ENCODE data around the gene DUSP18. TPM values are rescaled to one million over a fixed set of nuclear protein-coding genes. Genes with fewer than 3 reads are reported as not detected.
A peak's percentile ranks its signal among the peaks of the same experiment; 100 is the strongest.

Gene DUSP18
- total RNA-seq, 5 donors from 2014 or later (not counting 1 experiment from before 2014, with no cell fraction given), result 9.4 to 19.4 (median 18.8) TPM

- Mint-ChIP-seq H3K27ac (no peak overlapping the region), H3K4me3 (no peak overlapping the region), H3K27me3 (no peaks in the 10 kb centered on the region), H3K9me3 (no peaks in the 10 kb centered on the region), H3K36me3 (no peaks in the 10 kb centered on the region), H3K4me1 (peaks cover 13 to 20% (median 14%) of the 10 kb centered on the region in 3 donors)
- 83% methylated on average over 1 of the region's 3 CpGs for WGBS (ENCODE audit: insufficient coverage)
- Histone ChIP-seq H3K9me3 (no peaks in the 10 kb centered on the region), H3K27ac (ENCODE audit: low read length) (no peak overlapping the region), H3K36me3 (ENCODE audit: control insufficient read depth in 2 of 2, extremely low read depth in 1 of 2, insufficient read depth in 1 of 2, low read length in 1 of 2) (no peaks in the 10 kb centered on the region), H3K27me3 (replicated peaks in 1 of 2; ENCODE audit: control insufficient read depth in 2 of 2, extremely low read depth in 1 of 2, insufficient read depth in 2 of 2, low read length in 1 of 2) (peaks cover 4 to 5% of the 10 kb centered on the region in 2 experiments), H3K4me3 (ENCODE audit: control insufficient read depth in 1 of 2, extremely low read depth in 1 of 2, low read length in 1 of 2) (no peak overlapping the region), H3K4me1 (ENCODE audit: control insufficient read depth in 1 of 2, extremely low read depth in 1 of 2, insufficient read depth in 2 of 2, low read length in 2 of 2) (peaks cover 6 to 22% of the 10 kb centered on the region in 2 experiments)
- no peak for ATAC-seq (replicated peaks in 1 of 4)
- DNase-seq, result no peak
- CTCF ChIA-PET, result interaction anchor here in 1 of 2 donors (0.6 kb wide), 1 partner anchor 72 kb away, joined by 3 read pairs; no protein-coding TSS in a partner anchor
- POLR2A ChIA-PET, result no interaction called here
Observed at GRCh38 chr22:30671071-30671470, 3.4 kb upstream of the DUSP18 start.

DNA sequence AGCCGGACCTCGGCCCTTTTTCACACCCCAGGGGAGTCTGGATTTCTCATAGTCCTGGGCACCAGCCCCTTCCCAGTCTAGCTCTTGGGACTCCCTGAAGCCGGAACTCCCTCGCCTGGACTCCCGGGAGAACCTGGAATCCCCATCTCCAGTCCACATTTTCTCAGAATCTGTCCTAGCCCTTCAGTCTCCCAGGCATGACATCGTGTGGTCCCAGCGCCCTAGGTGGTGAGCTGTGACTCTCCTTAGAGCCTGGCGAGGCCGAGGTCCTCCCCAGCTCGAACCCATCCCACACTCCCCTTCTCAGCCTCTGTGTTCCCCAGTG lies 673 bp upstream of the DUSP18 start:
- Mint-ChIP-seq H3K27me3 (no peaks in the 10 kb centered on the region), H3K9me3 (no peaks in the 10 kb centered on the region), H3K4me3 (peak overlapping the region; percentile 83 to 97 (median 94)), H3K27ac (peak overlapping the region in 1 of 2 donors; percentile 44), H3K36me3 (peaks cover 8% of the 10 kb centered on the region), H3K4me1 (peaks cover 25 to 34% (median 27%) of the 10 kb centered on the region in 3 donors)
- H3K4me1 ChIP-seq (ENCODE audit: control insufficient read depth in 1 of 2, extremely low read depth in 1 of 2, insufficient read depth in 2 of 2, low read length in 2 of 2), result peaks cover 6 to 24% of the 10 kb centered on the region in 2 experiments
- H3K4me3 ChIP-seq (ENCODE audit: control insufficient read depth in 1 of 2, extremely low read depth in 1 of 2, low read length in 1 of 2), result peak overlapping the region; percentile 67 to 89
- ChIA-PET CTCF (interaction anchor here in 1 of 2 donors (0.8 kb wide), 1 partner anchor 34 kb away, joined by 4 read pairs; no protein-coding TSS in a partner anchor), POLR2A (no interaction called here)
- peaks cover 0 to 9% of the 10 kb centered on the region in 2 donors for H3K36me3 ChIP-seq (ENCODE audit: control insufficient read depth in 2 of 2, extremely low read depth in 1 of 2, insufficient read depth in 1 of 2, low read length in 1 of 2)
- no peak overlapping the region for H3K27ac ChIP-seq (ENCODE audit: low read length)
- DNase-seq (peak in 1 of 35 experiments; percentile 2), ATAC-seq (replicated peaks in 1 of 4) (no peak)
- no peaks in the 10 kb centered on the region for H3K9me3 ChIP-seq
- H3K27me3 ChIP-seq (replicated peaks in 1 of 2; ENCODE audit: control insufficient read depth in 2 of 2, extremely low read depth in 1 of 2, insufficient read depth in 2 of 2, low read length in 1 of 2), result peaks cover 4 to 5% of the 10 kb centered on the region in 2 experiments
- WGBS (ENCODE audit: insufficient coverage), result 52% methylated on average over 10 of the region's 10 CpGs

DNA sequence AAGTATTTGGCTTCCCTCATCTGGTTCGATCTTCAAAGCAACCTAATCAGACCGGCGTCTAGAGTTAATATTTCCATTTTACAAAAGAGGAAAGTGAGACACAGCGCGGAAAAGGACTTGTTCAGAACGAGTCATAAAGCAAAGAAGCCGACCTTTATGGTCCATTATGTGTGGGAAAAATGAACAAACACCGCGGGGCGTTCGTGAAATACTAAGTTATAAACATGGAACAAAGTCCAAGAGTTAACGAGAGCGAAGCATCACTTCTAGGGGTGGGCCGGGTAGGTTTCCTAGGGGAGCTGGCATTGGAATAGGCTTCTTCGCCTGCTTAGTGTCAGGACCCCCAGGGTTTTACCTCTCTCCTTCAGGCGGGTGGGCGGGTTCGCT lies 575 bp downstream of the DUSP18 start:
- Mint-ChIP-seq H3K9me3 (no peaks in the 10 kb centered on the region), H3K4me1 (peaks cover 26 to 34% (median 29%) of the 10 kb centered on the region in 3 donors), H3K36me3 (peaks cover 17% of the 10 kb centered on the region), H3K27ac (peak overlapping the region; percentile 83 to 89), H3K27me3 (no peaks in the 10 kb centered on the region), H3K4me3 (peak overlapping the region; percentile 83 to 97 (median 94))
- DNase-seq, result peak in 1 of 35 experiments; percentile 31
- Histone ChIP-seq H3K27ac (ENCODE audit: low read length) (peak overlapping the region; percentile 27), H3K4me3 (ENCODE audit: control insufficient read depth in 1 of 2, extremely low read depth in 1 of 2, low read length in 1 of 2) (peak overlapping the region; percentile 83 to 89), H3K36me3 (ENCODE audit: control insufficient read depth in 2 of 2, extremely low read depth in 1 of 2, insufficient read depth in 1 of 2, low read length in 1 of 2) (peaks cover 0 to 21% of the 10 kb centered on the region in 2 donors), H3K9me3 (no peaks in the 10 kb centered on the region), H3K27me3 (replicated peaks in 1 of 2; ENCODE audit: control insufficient read depth in 2 of 2, extremely low read depth in 1 of 2, insufficient read depth in 2 of 2, low read length in 1 of 2) (peaks cover 4 to 5% of the 10 kb centered on the region in 2 experiments), H3K4me1 (ENCODE audit: control insufficient read depth in 1 of 2, extremely low read depth in 1 of 2, insufficient read depth in 2 of 2, low read length in 2 of 2) (peaks cover 6 to 24% of the 10 kb centered on the region in 2 experiments)
- ChIA-PET CTCF (interaction anchor here in 1 of 2 donors (0.6 kb wide), 1 partner anchor 309 kb away, joined by 3 read pairs; no protein-coding TSS in a partner anchor), POLR2A (no interaction called here)
- ATAC-seq (replicated peaks in 1 of 4), result peak in 2 of 4 experiments; percentile 1 to 24
- WGBS (ENCODE audit: insufficient coverage), result 0% methylated on average over 15 of the region's 18 CpGs

DNA sequence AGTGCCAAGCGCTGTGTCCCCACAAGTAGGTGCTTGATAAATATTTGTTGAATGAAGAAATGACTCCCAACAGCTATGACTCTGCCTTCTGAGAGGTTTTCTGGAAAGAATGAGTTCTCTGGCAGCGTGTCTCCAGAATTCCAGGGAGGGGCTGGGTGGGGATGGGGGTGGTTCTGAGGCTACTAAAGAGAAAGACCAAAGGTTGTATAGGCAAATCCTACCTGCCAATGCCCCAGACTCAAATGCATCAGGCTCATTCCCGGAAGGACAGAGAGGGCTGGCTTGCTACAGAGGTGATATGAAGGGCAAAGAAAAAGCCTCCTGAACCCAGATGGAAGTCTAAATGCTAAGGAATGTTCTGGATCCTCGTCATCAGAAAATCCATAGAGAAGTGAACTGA lies 1.9 kb downstream of the DUSP18 start:
- no peak overlapping the region for H3K27ac ChIP-seq (ENCODE audit: low read length)
- ATAC-seq (replicated peaks in 1 of 4), result no peak
- peaks cover 24% of the 10 kb centered on the region for H3K36me3 Mint-ChIP-seq
- DNase-seq, result no peak
- H3K4me1 ChIP-seq (ENCODE audit: control insufficient read depth in 1 of 2, extremely low read depth in 1 of 2, insufficient read depth in 2 of 2, low read length in 2 of 2), result peaks cover 6 to 24% of the 10 kb centered on the region in 2 experiments
- H3K4me3 ChIP-seq (ENCODE audit: control insufficient read depth in 1 of 2, extremely low read depth in 1 of 2, low read length in 1 of 2), result no peak overlapping the region
- peaks cover 0 to 28% of the 10 kb centered on the region in 2 donors for H3K36me3 ChIP-seq (ENCODE audit: control insufficient read depth in 2 of 2, extremely low read depth in 1 of 2, insufficient read depth in 1 of 2, low read length in 1 of 2)
- peaks cover 26 to 34% (median 29%) of the 10 kb centered on the region in 3 donors for H3K4me1 Mint-ChIP-seq
- peaks cover 4 to 5% of the 10 kb centered on the region in 2 experiments for H3K27me3 ChIP-seq (replicated peaks in 1 of 2; ENCODE audit: control insufficient read depth in 2 of 2, extremely low read depth in 1 of 2, insufficient read depth in 2 of 2, low read length in 1 of 2)
- WGBS (ENCODE audit: insufficient coverage), result 100% methylated on average over 1 of the region's 4 CpGs
- ChIA-PET POLR2A (no interaction called here), CTCF (no interaction called here)
- no peaks in the 10 kb centered on the region for H3K9me3 ChIP-seq
- H3K27me3 Mint-ChIP-seq, result no peaks in the 10 kb centered on the region
- no peak overlapping the region for H3K27ac Mint-ChIP-seq
- no peaks in the 10 kb centered on the region for H3K9me3 Mint-ChIP-seq
- peak overlapping the region in 1 of 3 donors; percentile 83 for H3K4me3 Mint-ChIP-seq

GRCh38 chr22:30665266-30665665 lies 2.4 kb downstream of the DUSP18 start:
- Histone ChIP-seq H3K9me3 (no peaks in the 10 kb centered on the region), H3K27ac (ENCODE audit: low read length) (no peak overlapping the region), H3K36me3 (ENCODE audit: control insufficient read depth in 2 of 2, extremely low read depth in 1 of 2, insufficient read depth in 1 of 2, low read length in 1 of 2) (peaks cover 0 to 28% of the 10 kb centered on the region in 2 donors), H3K4me3 (ENCODE audit: control insufficient read depth in 1 of 2, extremely low read depth in 1 of 2, low read length in 1 of 2) (no peak overlapping the region), H3K27me3 (replicated peaks in 1 of 2; ENCODE audit: control insufficient read depth in 2 of 2, extremely low read depth in 1 of 2, insufficient read depth in 2 of 2, low read length in 1 of 2) (peaks cover 4 to 5% of the 10 kb centered on the region in 2 experiments), H3K4me1 (ENCODE audit: control insufficient read depth in 1 of 2, extremely low read depth in 1 of 2, insufficient read depth in 2 of 2, low read length in 2 of 2) (peaks cover 6 to 24% of the 10 kb centered on the region in 2 experiments)
- CTCF ChIA-PET, result no interaction called here
- Mint-ChIP-seq H3K36me3 (peaks cover 28% of the 10 kb centered on the region), H3K27ac (no peak overlapping the region), H3K4me1 (peaks cover 26 to 34% (median 29%) of the 10 kb centered on the region in 3 donors), H3K9me3 (no peaks in the 10 kb centered on the region), H3K4me3 (no peak overlapping the region), H3K27me3 (no peaks in the 10 kb centered on the region)
- DNase-seq (no peak), ATAC-seq (replicated peaks in 1 of 4) (no peak)
- WGBS (ENCODE audit: insufficient coverage), result 100% methylated on average over 1 of the region's 2 CpGs
- POLR2A ChIA-PET, result no interaction called here

DNA sequence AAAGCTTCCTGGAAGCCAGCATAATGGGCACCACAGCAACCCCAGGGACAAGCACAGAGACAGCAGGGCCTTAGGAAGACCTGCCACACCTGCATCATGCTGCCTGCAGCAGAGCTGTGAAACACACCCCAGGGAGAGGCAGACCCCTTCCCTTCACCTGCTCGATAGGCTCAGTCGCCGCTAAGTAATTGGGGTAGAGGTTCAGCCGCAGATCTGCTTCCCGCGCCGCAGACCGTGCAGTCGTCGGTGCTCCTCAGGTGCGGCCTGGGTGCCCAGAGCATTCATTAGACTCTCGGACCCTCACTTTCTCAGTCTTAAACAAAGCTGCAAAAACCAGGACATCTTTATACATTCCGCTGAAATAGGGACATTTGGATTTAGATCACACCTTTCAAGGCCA lies 2.9 kb downstream of the DUSP18 start:
- ChIA-PET CTCF (no interaction called here), POLR2A (no interaction called here)
- Mint-ChIP-seq H3K27me3 (no peaks in the 10 kb centered on the region), H3K4me1 (peaks cover 26 to 34% (median 29%) of the 10 kb centered on the region in 3 donors), H3K27ac (no peak overlapping the region), H3K36me3 (peaks cover 32% of the 10 kb centered on the region), H3K9me3 (no peaks in the 10 kb centered on the region), H3K4me3 (no peak overlapping the region)
- Histone ChIP-seq H3K36me3 (ENCODE audit: control insufficient read depth in 2 of 2, extremely low read depth in 1 of 2, insufficient read depth in 1 of 2, low read length in 1 of 2) (peaks cover 0 to 28% of the 10 kb centered on the region in 2 donors), H3K4me3 (ENCODE audit: control insufficient read depth in 1 of 2, extremely low read depth in 1 of 2, low read length in 1 of 2) (no peak overlapping the region), H3K9me3 (no peaks in the 10 kb centered on the region), H3K27ac (ENCODE audit: low read length) (no peak overlapping the region), H3K27me3 (replicated peaks in 1 of 2; ENCODE audit: control insufficient read depth in 2 of 2, extremely low read depth in 1 of 2, insufficient read depth in 2 of 2, low read length in 1 of 2) (peaks cover 4 to 5% of the 10 kb centered on the region in 2 experiments), H3K4me1 (ENCODE audit: control insufficient read depth in 1 of 2, extremely low read depth in 1 of 2, insufficient read depth in 2 of 2, low read length in 2 of 2) (peaks cover 6 to 24% of the 10 kb centered on the region in 2 experiments)
- DNase-seq, result no peak
- 94% methylated on average over 12 of the region's 13 CpGs for WGBS (ENCODE audit: insufficient coverage)
- no peak for ATAC-seq (replicated peaks in 1 of 4)

Data from T-cell (primary cell).